HepG2 (cell line): ENCODE data around the gene IL1RAPL1. TPM values are rescaled to one million over a fixed set of nuclear protein-coding genes. Genes with fewer than 3 reads are reported as not detected.

Experiments used
- E2F5 ChIP-seq: sonication (generic); formaldehyde crosslinking; conservative IDR thresholded peaks from 2 replicates; pipeline ENCODE4 v1.4.0; 2020; ENCODE audit warnings: missing genetic modification reagents
- ETS1 ChIP-seq: sonication (generic); formaldehyde crosslinking; IDR thresholded peaks from 2 replicates; pipeline ENCODE4 v1.4.0; 2020; ENCODE audit warnings: missing genetic modification reagents
- FOXO4 ChIP-seq: sonication (generic); formaldehyde crosslinking; conservative IDR thresholded peaks from 2 replicates; pipeline ENCODE4 v1.8.1; 2023; ENCODE audit warnings: missing genetic modification reagents
- FUBP1 ChIP-seq: sonication (generic); formaldehyde crosslinking; IDR thresholded peaks from 2 replicates; pipeline ENCODE4 v1.5.1; 2020; ENCODE audit warnings: missing genetic modification reagents, mild to moderate bottlenecking, borderline replicate concordance
- HBP1 ChIP-seq: IDR thresholded peaks from 2 replicates; pipeline ENCODE4 v1.6.1; 2016; ENCODE audit warnings: low read depth, control low read depth
- HMG20A ChIP-seq: IDR thresholded peaks from 2 replicates; pipeline ENCODE4 v1.6.1; 2016; ENCODE audit warnings: borderline replicate concordance
- NR1H2 ChIP-seq: sonication (generic); formaldehyde crosslinking; IDR thresholded peaks from 2 replicates; pipeline ENCODE4 v1.8.1; 2022; ENCODE audit warnings: low read depth, missing genetic modification reagents, borderline replicate concordance
- PAF1 ChIP-seq: IDR thresholded peaks from 2 replicates; pipeline ENCODE4 v1.6.1; 2016; ENCODE audit warnings: missing genetic modification reagents, missing compliant biosample characterization
- SP1 ChIP-seq, 2 experiments: fragments of 450-650 bp in 1 of 2; sonication (generic) in 1 of 2; formaldehyde crosslinking in 1 of 2; IDR thresholded peaks; 2 replicates each; pipeline versions ENCODE4 v1.4.0 to v1.6.1; 2016 to 2020; ENCODE audit warnings: missing genetic modification reagents in 1 of 2
- ZKSCAN5 ChIP-seq: sonication (generic); formaldehyde crosslinking; IDR thresholded peaks from 2 replicates; pipeline ENCODE4 v1.5.1; 2020; ENCODE audit warnings: mild to moderate bottlenecking, missing genetic modification reagents
- ZNF12 ChIP-seq: sonication (generic); formaldehyde crosslinking; IDR thresholded peaks from 2 replicates; pipeline ENCODE4 v1.5.0; 2020; ENCODE audit warnings: missing genetic modification reagents
- ZNF549 ChIP-seq: sonication (generic); formaldehyde crosslinking; IDR thresholded peaks from 2 replicates; pipeline ENCODE4 v1.5.0; 2020; ENCODE audit warnings: missing genetic modification reagents
- ZNF776 ChIP-seq: sonication (generic); formaldehyde crosslinking; IDR thresholded peaks from 2 replicates; pipeline ENCODE4 v1.4.0; 2020; ENCODE audit warnings: mild to moderate bottlenecking, missing genetic modification reagents
- polyA plus RNA-seq, 8 experiments: library from polyadenylated mRNA; depleted of rRNA in 3 of 8; stranded (reverse) in 7 of 8; unstranded in 1 of 8; fragments of >200 nt; fragmentation: Illumina TruSeq in 4 of 8; extraction: Trizol in 4 of 8; gene quantifications; 2 replicates each; pipeline versions ENCODE4 v1.2.1 to v1.2.3, GENCODE V29; 2011 to 2016; ENCODE audit warnings: low read depth in 4 of 8, missing spikeins in 1 of 8, mixed read lengths in 1 of 8; ENCODE audit not compliant: insufficient read depth in 1 of 8
- total RNA-seq, 5 experiments: library from RNA; depleted of rRNA; stranded (reverse); fragments of >200 nt; fragmentation: Illumina TruSeq; extraction: Trizol; gene quantifications; 2 replicates each; pipeline ENCODE4 v1.2.3, GENCODE V29; 2016; ENCODE audit warnings: low read depth in 1 of 5

The IL1RAPL1 gene
- total and polyA plus RNA-seq, 2 of the 13 experiments (the other 11 are each of a cell fraction or from before 2014, with no cell fraction given) = 0.04 TPM; not detected in 1

GRCh38 chrX:29841750-29842149, 1254.5 kb downstream of the IL1RAPL1 start (continued):
- TF ChIP-seq E2F5 (CRISPR knock-in tag) (no peak), ZNF12 (CRISPR knock-in tag) (no peak), SP1 (IDR thresholded peaks at IDR 0.05) (no peak), SP1 (CRISPR knock-in tag; IDR thresholded peaks at IDR 0.05) (no peak), HBP1 (no peak), ZKSCAN5 (CRISPR knock-in tag) (no peak), HMG20A (CRISPR knock-in tag) (no peak), ZNF549 (CRISPR knock-in tag) (no peak), NR1H2 (CRISPR knock-in tag) (no peak), FUBP1 (no peak), PAF1 (CRISPR knock-in tag) (no peak), ETS1 (no peak), ZNF776 (no peak), FOXO4 (CRISPR knock-in tag) (no peak)
- TF ChIP-seq, all 625 proteins: peak for 0
